ENCODE results near the gene PLA2G5. TPM values are rescaled to one million over a fixed set of nuclear protein-coding genes. Genes with fewer than 3 reads are reported as not detected.
"Not testable (repeated sequence)": the region's sequence is repeated elsewhere in the genome, so short reads cannot be mapped to it uniquely, and the experiment has no call there.

Gene PLA2G5
- total and polyA plus RNA-seq, 8 donors: 0.12 to 2.0 (median 0.59) TPM; not detected in 1

DNA sequence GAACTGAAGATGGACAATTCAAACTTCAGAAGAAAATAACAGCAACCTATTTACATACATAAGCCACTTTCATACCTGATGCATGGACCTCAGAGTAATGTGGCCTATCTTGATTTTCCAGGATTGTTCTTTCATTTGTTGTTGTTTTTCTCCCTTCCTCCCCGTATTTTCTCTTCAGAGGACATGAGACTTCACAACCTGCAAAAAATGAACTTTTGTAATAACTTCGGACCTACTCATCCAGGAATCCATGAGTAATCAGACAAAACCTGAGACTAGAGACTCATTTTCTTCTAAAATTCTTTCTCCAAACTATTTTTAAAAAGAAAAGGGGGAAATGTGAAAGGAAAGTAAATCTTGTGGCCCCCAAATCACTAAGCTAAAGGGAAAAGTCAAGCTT lies 17.6 kb upstream of the PLA2G5 start:
- Histone ChIP-seq H3K9me3 (no peaks in the 10 kb centered on the region), H3K36me3 (no peaks in the 10 kb centered on the region), H3K27me3 (no peaks in the 10 kb centered on the region), H3K27ac (no peak overlapping the region), H3K4me1 (no peaks in the 10 kb centered on the region), H3K4me3 (no peak overlapping the region)
- DNase-seq (no peak), ATAC-seq (no peak), FAIRE-seq (no peak)
- 54 to 71% methylated on average over 2 of the region's 2 CpGs for WGBS, 2 donors
- intact Hi-C loops (cut with DNase I): no loop called here
- TF ChIP-seq CTCF (IDR thresholded peaks at IDR 0.05): no peak

- H3K9me3 ChIP-seq: no peaks in the 10 kb centered on the region
- FAIRE-seq (no peak), DNase-seq (no peak), ATAC-seq (no peak)
- H3K27me3 ChIP-seq: no peaks in the 10 kb centered on the region
- TF ChIP-seq CTCF (IDR thresholded peaks at IDR 0.05): no peak
- WGBS, 2 donors: 32 to 47% methylated on average over 5 of the region's 5 CpGs
- H3K36me3 ChIP-seq: no peaks in the 10 kb centered on the region
- intact Hi-C loops (cut with DNase I): no loop called here
- H3K4me3 ChIP-seq: no peak overlapping the region
- H3K27ac ChIP-seq: no peak overlapping the region
- no peaks in the 10 kb centered on the region for H3K4me1 ChIP-seq
These were observed 12.0 kb upstream of the PLA2G5 start for GRCh38 chr1:20057886-20058420.

GRCh38 chr1:20058531-20058930 lies 11.5 kb upstream of the PLA2G5 start:
- no peaks in the 10 kb centered on the region for H3K9me3 ChIP-seq
- H3K4me3 ChIP-seq: no peak overlapping the region
- DNase-seq (no peak), FAIRE-seq (no peak), ATAC-seq (peak in 2 of 4 donors; percentile 53 to 56)
- H3K36me3 ChIP-seq: no peaks in the 10 kb centered on the region
- 0 to 4% methylated on average over 1 of the region's 1 CpG for WGBS, 2 donors
- intact Hi-C loops (cut with DNase I): no loop called here
- TF ChIP-seq CTCF (IDR thresholded peaks at IDR 0.05): no peak
- H3K27ac ChIP-seq: no peak overlapping the region
- H3K4me1 ChIP-seq: no peaks in the 10 kb centered on the region
- H3K27me3 ChIP-seq: no peaks in the 10 kb centered on the region

DNA sequence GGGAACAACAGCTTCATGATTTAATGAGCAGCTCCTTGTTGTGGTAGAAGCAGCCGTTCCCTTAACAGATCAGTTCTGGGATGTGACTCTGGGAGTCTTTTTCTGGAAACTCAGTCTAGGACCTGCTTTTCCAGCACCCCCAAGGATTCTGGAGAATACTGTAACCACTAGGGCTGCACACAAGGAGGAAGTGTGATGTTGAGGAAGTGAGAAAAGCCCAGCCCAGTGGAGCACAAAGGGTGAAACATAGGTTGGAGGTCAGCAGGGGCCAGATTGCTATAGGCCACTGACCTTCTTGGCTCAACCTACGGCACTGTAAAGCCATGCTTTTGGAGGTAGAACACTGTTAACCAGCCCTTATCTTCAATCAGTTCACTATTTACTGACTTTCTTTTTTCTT lies 10.1 kb upstream of the PLA2G5 start:
- intact Hi-C loops (cut with DNase I): no loop called here
- Histone ChIP-seq H3K36me3 (no peaks in the 10 kb centered on the region), H3K27me3 (no peaks in the 10 kb centered on the region), H3K4me3 (no peak overlapping the region), H3K4me1 (no peaks in the 10 kb centered on the region), H3K27ac (no peak overlapping the region), H3K9me3 (no peaks in the 10 kb centered on the region)
- DNase-seq (no peak), FAIRE-seq (no peak), ATAC-seq (peak in 2 of 4 donors; percentile 37 to 43)
- TF ChIP-seq CTCF (IDR thresholded peaks at IDR 0.05): no peak
- WGBS, 2 donors: 54 to 83% methylated on average over 2 of the region's 2 CpGs

DNA sequence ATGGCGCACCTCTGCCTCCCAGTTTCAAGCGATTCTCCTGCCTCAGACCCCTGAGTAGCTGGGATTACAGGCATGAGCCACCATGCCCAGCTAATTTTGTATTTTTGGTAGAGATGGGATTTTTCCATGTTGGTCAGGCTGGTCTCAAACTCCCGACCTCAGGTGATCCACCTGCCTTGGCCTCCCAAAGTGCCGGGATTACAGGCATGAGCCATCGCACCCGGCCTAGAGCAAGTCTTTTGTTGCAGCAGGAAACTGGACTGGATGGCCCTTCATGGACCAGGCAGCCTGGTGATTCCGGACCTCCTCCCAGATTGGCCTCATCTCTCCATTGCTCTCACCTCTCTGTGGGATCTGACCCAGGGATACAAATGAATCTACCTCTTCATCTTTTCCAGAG lies 9.2 kb upstream of the PLA2G5 start:
- H3K36me3 ChIP-seq; DNase-seq; H3K9me3 ChIP-seq; FAIRE-seq; intact Hi-C loops (cut with DNase I); H3K27me3 ChIP-seq; H3K4me3 ChIP-seq; ATAC-seq; H3K27ac ChIP-seq; H3K4me1 ChIP-seq: not testable (repeated sequence)
- WGBS, 2 donors: 86 to 93% methylated on average over 7 of the region's 7 CpGs

Measured in pancreas (tissue), 10 donors.